Mucosa of descending colon (tissue), 3 donors: ENCODE measurements around the gene ZNF205. TPM values are rescaled to one million over a fixed set of nuclear protein-coding genes. Genes with fewer than 3 reads are reported as not detected.
A peak's percentile ranks its signal among the peaks of the same experiment; 100 is the strongest.
"Not testable (repeated sequence)": the region's sequence is repeated elsewhere in the genome, so short reads cannot be mapped to it uniquely, and the experiment has no call there.

Source experiments
- ATAC-seq: fragments of 200-7000 bp; cut with Tn5 transposase; one replicate; pipeline ENCODE4 v1.9.1; 2020; ENCODE audit warnings: mild to moderate bottlenecking, moderate library complexity
- DNase-seq, 3 donors: peaks; one replicate each; pipeline ENCODE4 v3.0.0-alpha.2; 2020
- H3K36me3 ChIP-seq: fragments of 200-600 bp; one replicate; pipeline ENCODE4 v1.8.0; 2021; ENCODE audit warnings: low read depth, mild to moderate bottlenecking
- H3K4me1 ChIP-seq: fragments of 200-600 bp; one replicate; pipeline ENCODE4 v1.8.0; 2021; ENCODE audit warnings: low read depth, mild to moderate bottlenecking
- H3K4me3 ChIP-seq: fragments of 200-600 bp; one replicate; pipeline ENCODE4 v1.8.0; 2021; ENCODE audit warnings: mild to moderate bottlenecking
- H3K9me3 ChIP-seq: fragments of 200-600 bp; one replicate; pipeline ENCODE4 v1.8.0; 2021; ENCODE audit warnings: mild to moderate bottlenecking
- intact Hi-C, 2 donors: fragments of 100-400 bp; cut with DNase I in 1 of 2; cut with micrococcal nuclease in 1 of 2; formaldehyde crosslinking; loops; one replicate each; pipeline versions ENCODE4 v1.11.0 to v1.11.1; 2022; cut with DNase I, micrococcal nuclease
- total RNA-seq, 3 donors: library from RNA; stranded (reverse); fragmentation: NEBNext Ultra II Directional in 2 of 3; extraction: Animal tissue kit (Norgen Biotek cat#: 25700) in 2 of 3; gene quantifications; one replicate each; pipeline versions ENCODE4 v1.2.1 to v1.2.4, GENCODE V29; 2021 to 2023
- TF ChIP-seq, protein P1 (sequence below): fragments of 200-600 bp; IDR thresholded peaks from one replicate; pipeline ENCODE4 v1.8.0; 2022; ENCODE audit warnings: antibody characterized with exemption, mild to moderate bottlenecking
- donor health status: DM: no; HTN: no; CAD: no; lungs with moderate emphysema.
- donor health status: DM: no; HTN: no; CAD: no.
- donor health status: DM: no; HTN: yes; CAD: no.

The ZNF205 gene
- total RNA-seq, 3 donors from 2014 or later: 8.5 to 10.2 (median 10.2) TPM

DNA sequence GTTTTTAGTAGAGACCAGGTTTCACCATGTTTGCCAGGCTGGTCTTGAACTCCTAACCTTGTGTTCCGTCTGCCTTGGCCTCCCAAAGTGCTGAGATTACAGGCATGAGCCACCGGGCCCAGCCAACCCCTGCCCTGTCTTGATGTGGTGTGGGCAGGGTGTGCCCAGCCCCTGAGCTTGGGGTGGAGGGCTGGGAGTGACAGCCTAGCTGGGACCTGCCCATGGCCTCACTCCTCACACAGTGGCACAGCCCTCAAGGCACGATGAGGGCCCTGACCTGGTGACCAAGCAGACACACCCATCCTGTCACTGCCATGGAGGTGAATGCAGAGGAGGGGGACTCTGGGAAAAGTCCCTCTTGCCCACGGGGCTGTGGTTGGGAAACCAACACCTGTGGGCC lies 43.9 kb upstream of the ZNF205 start:
- no peak overlapping the region for H3K4me3 ChIP-seq

DNA sequence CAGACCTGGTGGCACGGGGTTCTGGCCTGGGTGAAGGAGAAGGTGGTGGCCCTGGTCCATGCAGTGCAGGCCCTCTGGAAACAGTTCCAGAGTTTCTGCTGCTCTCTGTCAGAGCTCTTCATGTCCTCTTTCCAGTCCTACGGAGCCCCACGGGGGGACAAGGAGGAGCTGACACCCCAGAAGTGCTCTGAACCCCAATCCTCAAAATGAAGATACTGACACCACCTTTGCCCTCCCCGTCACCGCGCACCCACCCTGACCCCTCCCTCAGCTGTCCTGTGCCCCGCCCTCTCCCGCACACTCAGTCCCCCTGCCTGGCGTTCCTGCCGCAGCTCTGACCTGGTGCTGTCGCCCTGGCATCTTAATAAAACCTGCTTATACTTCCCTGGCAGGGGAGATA lies 43.2 kb upstream of the ZNF205 start:
- ATAC-seq, H3K4me3 ChIP-seq, H3K9me3 ChIP-seq, intact Hi-C loops, H3K36me3 ChIP-seq: not testable (repeated sequence)
- peaks cover 22% of the 10 kb centered on the region for H3K4me1 ChIP-seq
- DNase-seq: peak in 2 of 3 donors; percentile 25 to 34

More for the DNA sequence above, 43.9 kb upstream of the ZNF205 start:
- intact Hi-C loops: no loop called here
- Histone ChIP-seq H3K9me3 (no peaks in the 10 kb centered on the region), H3K36me3 (no peaks in the 10 kb centered on the region), H3K4me1 (peaks cover 29% of the 10 kb centered on the region)
- TF ChIP-seq, protein P1, sequence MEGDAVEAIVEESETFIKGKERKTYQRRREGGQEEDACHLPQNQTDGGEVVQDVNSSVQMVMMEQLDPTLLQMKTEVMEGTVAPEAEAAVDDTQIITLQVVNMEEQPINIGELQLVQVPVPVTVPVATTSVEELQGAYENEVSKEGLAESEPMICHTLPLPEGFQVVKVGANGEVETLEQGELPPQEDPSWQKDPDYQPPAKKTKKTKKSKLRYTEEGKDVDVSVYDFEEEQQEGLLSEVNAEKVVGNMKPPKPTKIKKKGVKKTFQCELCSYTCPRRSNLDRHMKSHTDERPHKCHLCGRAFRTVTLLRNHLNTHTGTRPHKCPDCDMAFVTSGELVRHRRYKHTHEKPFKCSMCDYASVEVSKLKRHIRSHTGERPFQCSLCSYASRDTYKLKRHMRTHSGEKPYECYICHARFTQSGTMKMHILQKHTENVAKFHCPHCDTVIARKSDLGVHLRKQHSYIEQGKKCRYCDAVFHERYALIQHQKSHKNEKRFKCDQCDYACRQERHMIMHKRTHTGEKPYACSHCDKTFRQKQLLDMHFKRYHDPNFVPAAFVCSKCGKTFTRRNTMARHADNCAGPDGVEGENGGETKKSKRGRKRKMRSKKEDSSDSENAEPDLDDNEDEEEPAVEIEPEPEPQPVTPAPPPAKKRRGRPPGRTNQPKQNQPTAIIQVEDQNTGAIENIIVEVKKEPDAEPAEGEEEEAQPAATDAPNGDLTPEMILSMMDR: no peak
- ATAC-seq: no peak
- DNase-seq: peak in 2 of 3 donors; percentile 42 to 46

DNA sequence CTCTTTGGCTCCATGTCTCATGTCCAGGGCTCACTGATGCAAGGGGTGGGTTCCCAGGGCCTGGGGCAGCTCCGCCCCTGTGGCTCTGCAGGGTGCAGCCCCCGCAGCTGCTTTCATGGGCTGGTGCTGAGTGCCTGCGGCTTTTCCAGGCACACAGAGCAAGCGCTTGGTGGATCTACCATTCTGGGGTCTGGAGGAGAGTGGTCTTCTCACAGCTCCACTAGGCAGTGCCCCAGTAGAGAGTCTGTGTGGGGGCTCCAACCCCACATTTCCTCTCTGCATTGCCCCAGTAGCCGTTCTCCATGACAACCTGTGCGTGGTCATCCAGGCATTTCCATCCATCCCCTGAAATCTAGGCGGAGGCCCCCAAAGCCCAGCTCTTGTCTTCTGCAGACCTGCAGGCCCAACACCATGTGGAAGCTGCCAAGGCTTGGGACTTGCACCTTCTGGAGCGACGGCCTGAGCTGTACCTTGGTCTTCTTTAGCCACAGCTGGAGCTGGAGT lies 41.7 kb upstream of the ZNF205 start:
- intact Hi-C loops: no loop called here
- Histone ChIP-seq H3K4me1 (peaks cover 7% of the 10 kb centered on the region), H3K36me3 (no peaks in the 10 kb centered on the region), H3K9me3 (no peaks in the 10 kb centered on the region), H3K4me3 (no peak overlapping the region)
- ATAC-seq (no peak), DNase-seq (peak in 2 of 3 donors; percentile 22 to 40)
- TF ChIP-seq, protein P1: no peak

DNA sequence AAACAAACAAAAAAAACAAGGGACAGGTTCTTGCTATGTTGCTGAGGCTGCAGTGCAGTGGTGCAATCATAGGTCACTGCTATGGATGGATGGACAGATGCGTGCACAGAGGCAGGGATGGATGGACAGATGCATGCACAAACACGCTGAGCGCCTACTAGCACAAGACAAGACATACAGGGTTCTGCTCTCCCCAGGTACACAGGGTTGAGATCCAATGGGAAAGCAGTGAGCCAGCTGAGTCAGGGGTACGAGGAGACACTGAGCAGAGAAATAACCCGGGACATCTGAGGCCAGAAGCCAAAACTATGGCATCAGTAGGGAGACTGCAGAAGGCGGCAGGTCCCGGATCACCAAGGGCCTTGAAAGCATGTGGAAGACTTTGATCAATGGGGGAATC lies 40.7 kb upstream of the ZNF205 start:
- Histone ChIP-seq H3K4me3 (no peak overlapping the region), H3K36me3 (no peaks in the 10 kb centered on the region), H3K9me3 (no peaks in the 10 kb centered on the region), H3K4me1 (peaks cover 7% of the 10 kb centered on the region)
- intact Hi-C loops: no loop called here
- no peak for ATAC-seq
- DNase-seq: peak in 2 of 3 donors; percentile 20 to 22
- TF ChIP-seq, protein P1: no peak

DNA sequence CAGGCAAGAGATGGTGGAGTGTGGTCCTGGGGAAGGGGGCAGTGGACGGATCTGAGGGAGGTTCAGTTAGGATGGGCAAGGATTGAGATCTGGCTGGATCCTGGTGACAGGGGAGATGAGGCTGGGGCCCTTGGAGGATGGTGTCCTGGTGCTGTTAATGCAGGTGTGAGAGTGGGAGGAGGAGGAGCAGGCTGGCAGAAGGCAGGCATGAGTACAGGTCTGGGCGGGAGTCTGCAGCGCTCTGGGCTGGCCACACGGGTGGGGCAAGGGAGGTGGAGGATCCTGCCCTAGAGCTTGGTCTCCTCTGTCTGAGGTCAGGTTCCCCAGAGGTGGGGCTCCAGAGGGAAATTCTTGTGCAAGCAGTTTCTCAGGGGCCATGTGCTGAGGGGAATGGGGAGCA lies 40.2 kb upstream of the ZNF205 start:
- H3K4me1 ChIP-seq, H3K36me3 ChIP-seq, H3K9me3 ChIP-seq, H3K4me3 ChIP-seq, intact Hi-C loops: not testable (repeated sequence)
- DNase-seq: peak in 2 of 3 donors; percentile 12 to 55
- peak; percentile 33 for ATAC-seq

DNA sequence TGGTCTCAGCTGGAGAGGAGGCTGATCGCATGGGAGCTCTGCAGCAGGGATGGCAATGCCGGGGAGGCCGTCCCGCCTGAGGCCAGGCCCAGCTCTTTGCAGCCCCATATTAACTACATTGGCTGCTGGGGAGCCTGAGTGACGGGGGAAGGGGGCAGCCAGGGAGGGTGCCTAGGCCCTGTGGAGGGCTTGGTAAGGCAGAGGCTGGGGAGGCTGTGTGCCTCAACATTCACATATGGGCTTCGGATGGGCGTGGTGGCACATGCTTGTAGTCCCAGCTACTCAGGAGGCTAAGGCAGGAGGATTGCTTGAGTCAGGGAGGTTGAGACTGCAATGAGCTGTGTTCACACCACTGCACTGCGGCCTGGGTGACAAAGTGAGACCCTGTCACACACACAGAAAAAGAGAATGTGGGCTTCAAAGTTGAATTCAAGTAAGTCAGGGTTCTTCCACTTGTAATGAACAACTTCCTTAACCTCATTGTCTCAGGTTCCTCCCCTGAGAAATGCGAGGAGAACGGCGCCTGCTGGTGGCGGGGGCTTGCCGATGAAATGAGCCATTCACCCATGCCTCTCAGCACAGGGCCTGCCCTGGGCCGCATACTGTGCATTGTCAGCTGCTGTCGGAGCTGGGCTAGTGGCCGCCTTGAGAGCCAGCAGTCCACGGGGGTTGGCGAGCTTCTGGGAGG lies 39.7 kb upstream of the ZNF205 start:
- H3K4me3 ChIP-seq: not testable (repeated sequence)
- peak; percentile 6 for ATAC-seq

DNA sequence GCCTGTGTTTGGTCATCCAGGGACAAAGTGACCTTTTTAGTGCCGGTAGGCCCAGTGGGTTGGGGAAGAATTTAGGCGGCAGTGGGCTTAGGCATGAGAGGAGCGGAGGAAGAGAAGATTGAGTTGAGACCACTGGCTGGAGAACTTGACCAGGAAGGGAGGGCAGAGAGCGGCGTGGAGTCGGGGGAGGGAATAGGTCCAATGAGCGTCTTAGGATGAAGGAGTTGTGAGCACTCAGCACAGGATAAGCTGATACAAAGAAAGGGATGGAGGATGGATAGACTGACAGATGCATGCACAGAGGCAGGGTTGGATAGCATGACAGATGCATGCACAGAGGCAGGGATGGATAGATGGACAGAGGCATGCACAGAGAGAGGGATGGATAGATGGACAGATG lies 38.9 kb upstream of the ZNF205 start:
- H3K4me3 ChIP-seq: no peak overlapping the region
- TF ChIP-seq, protein P1: no peak
- intact Hi-C loops: no loop called here
- H3K36me3 ChIP-seq: no peaks in the 10 kb centered on the region
- H3K9me3 ChIP-seq: no peaks in the 10 kb centered on the region
- ATAC-seq (no peak), DNase-seq (peak in 1 of 3 donors; percentile 28)
- peaks cover under 1% of the 10 kb centered on the region for H3K4me1 ChIP-seq

More for the DNA sequence above, 39.7 kb upstream of the ZNF205 start:
- DNase-seq: peak in 1 of 3 donors; percentile 34
- H3K36me3 ChIP-seq, intact Hi-C loops, H3K4me1 ChIP-seq, H3K9me3 ChIP-seq: not testable (repeated sequence)
